ENCODE measurements around the gene FRMD6.
A peak's percentile ranks its signal among the peaks of the same experiment; 100 is the strongest.

Gene FRMD6

GRCh38 chr14:51616724-51617409 is 34.8 kb upstream of the FRMD6 start:
- TF ChIP-seq ZFP3 (CRISPR knock-in tag; IDR thresholded peaks at IDR 0.05), result peak; percentile 49; the same call in 1 of the 2 replicates
- TF ChIP-seq, protein P1, sequence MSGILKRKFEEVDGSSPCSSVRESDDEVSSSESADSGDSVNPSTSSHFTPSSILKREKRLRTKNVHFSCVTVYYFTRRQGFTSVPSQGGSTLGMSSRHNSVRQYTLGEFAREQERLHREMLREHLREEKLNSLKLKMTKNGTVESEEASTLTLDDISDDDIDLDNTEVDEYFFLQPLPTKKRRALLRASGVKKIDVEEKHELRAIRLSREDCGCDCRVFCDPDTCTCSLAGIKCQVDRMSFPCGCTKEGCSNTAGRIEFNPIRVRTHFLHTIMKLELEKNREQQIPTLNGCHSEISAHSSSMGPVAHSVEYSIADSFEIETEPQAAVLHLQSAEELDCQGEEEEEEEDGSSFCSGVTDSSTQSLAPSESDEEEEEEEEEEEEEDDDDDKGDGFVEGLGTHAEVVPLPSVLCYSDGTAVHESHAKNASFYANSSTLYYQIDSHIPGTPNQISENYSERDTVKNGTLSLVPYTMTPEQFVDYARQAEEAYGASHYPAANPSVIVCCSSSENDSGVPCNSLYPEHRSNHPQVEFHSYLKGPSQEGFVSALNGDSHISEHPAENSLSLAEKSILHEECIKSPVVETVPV (CRISPR knock-in tag; IDR thresholded peaks at IDR 0.05), result no peak
- peak; percentile 61 for TF ChIP-seq ISL1 (CRISPR knock-in tag; IDR thresholded peaks at IDR 0.05)
- peak; percentile 52; the same call in 1 of the 2 replicates for TF ChIP-seq SNAI2 (CRISPR knock-in tag; IDR thresholded peaks at IDR 0.05)
- TF ChIP-seq CSDC2 (CRISPR knock-in tag; IDR thresholded peaks at IDR 0.05), result peak; percentile 84; the same call in 1 of the 2 replicates
- no peak for TF ChIP-seq ARNTL (CRISPR knock-in tag; IDR thresholded peaks at IDR 0.05; ENCODE audit: borderline replicate concordance, low read depth)
- TF ChIP-seq ESRRG (CRISPR knock-in tag; IDR thresholded peaks at IDR 0.05), result no peak
- TF ChIP-seq, protein P2, sequence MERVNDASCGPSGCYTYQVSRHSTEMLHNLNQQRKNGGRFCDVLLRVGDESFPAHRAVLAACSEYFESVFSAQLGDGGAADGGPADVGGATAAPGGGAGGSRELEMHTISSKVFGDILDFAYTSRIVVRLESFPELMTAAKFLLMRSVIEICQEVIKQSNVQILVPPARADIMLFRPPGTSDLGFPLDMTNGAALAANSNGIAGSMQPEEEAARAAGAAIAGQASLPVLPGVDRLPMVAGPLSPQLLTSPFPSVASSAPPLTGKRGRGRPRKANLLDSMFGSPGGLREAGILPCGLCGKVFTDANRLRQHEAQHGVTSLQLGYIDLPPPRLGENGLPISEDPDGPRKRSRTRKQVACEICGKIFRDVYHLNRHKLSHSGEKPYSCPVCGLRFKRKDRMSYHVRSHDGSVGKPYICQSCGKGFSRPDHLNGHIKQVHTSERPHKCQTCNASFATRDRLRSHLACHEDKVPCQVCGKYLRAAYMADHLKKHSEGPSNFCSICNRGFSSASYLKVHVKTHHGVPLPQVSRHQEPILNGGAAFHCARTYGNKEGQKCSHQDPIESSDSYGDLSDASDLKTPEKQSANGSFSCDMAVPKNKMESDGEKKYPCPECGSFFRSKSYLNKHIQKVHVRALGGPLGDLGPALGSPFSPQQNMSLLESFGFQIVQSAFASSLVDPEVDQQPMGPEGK (CRISPR knock-in tag; IDR thresholded peaks at IDR 0.05; ENCODE audit: borderline replicate concordance), result no peak
- no peak for TF ChIP-seq TCF4 (CRISPR knock-in tag; IDR thresholded peaks at IDR 0.05; ENCODE audit: borderline replicate concordance)
- 0 out of 2 replicates have a peak, but pooled peaks have one; percentile 34 for TF ChIP-seq CREB5 (CRISPR knock-in tag; IDR thresholded peaks at IDR 0.05; ENCODE audit: low read depth)
- TF ChIP-seq, protein P3, sequence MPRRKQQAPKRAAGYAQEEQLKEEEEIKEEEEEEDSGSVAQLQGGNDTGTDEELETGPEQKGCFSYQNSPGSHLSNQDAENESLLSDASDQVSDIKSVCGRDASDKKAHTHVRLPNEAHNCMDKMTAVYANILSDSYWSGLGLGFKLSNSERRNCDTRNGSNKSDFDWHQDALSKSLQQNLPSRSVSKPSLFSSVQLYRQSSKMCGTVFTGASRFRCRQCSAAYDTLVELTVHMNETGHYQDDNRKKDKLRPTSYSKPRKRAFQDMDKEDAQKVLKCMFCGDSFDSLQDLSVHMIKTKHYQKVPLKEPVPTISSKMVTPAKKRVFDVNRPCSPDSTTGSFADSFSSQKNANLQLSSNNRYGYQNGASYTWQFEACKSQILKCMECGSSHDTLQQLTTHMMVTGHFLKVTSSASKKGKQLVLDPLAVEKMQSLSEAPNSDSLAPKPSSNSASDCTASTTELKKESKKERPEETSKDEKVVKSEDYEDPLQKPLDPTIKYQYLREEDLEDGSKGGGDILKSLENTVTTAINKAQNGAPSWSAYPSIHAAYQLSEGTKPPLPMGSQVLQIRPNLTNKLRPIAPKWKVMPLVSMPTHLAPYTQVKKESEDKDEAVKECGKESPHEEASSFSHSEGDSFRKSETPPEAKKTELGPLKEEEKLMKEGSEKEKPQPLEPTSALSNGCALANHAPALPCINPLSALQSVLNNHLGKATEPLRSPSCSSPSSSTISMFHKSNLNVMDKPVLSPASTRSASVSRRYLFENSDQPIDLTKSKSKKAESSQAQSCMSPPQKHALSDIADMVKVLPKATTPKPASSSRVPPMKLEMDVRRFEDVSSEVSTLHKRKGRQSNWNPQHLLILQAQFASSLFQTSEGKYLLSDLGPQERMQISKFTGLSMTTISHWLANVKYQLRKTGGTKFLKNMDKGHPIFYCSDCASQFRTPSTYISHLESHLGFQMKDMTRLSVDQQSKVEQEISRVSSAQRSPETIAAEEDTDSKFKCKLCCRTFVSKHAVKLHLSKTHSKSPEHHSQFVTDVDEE (CRISPR knock-in tag; IDR thresholded peaks at IDR 0.05), result no peak
- TF ChIP-seq PPARA (CRISPR knock-in tag; IDR thresholded peaks at IDR 0.05; ENCODE audit: borderline replicate concordance), result no peak
- TF ChIP-seq ZNF8 (CRISPR knock-in tag; IDR thresholded peaks at IDR 0.05), result no peak
- no peak for TF ChIP-seq BACH2 (CRISPR knock-in tag; IDR thresholded peaks at IDR 0.05; ENCODE audit: borderline replicate concordance)
- TF ChIP-seq ZNF70 (CRISPR knock-in tag; IDR thresholded peaks at IDR 0.05), result no peak
- TF ChIP-seq GLIS3 (CRISPR knock-in tag; IDR thresholded peaks at IDR 0.05), result 0 out of 2 replicates have a peak, but pooled peaks have one; percentile 29
- TF ChIP-seq TOX (CRISPR knock-in tag; IDR thresholded peaks at IDR 0.05; ENCODE audit: borderline replicate concordance), result peak; percentile 66
- TF ChIP-seq POU6F1 (CRISPR knock-in tag; IDR thresholded peaks at IDR 0.05; ENCODE audit: borderline replicate concordance, low read depth), result no peak
- TF ChIP-seq RARB (CRISPR knock-in tag; IDR thresholded peaks at IDR 0.05), result no peak
- no peak for TF ChIP-seq ZNF565 (CRISPR knock-in tag; conservative IDR thresholded peaks at IDR 0.05; ENCODE audit: low read depth)
- no peak for TF ChIP-seq OSR1 (CRISPR knock-in tag; IDR thresholded peaks at IDR 0.05)
- TF ChIP-seq ZC3H10 (CRISPR knock-in tag; IDR thresholded peaks at IDR 0.05), result no peak
- no peak for TF ChIP-seq ZFP30 (CRISPR knock-in tag; IDR thresholded peaks at IDR 0.05)
- peak; percentile 94 for ATAC-seq

DNA sequence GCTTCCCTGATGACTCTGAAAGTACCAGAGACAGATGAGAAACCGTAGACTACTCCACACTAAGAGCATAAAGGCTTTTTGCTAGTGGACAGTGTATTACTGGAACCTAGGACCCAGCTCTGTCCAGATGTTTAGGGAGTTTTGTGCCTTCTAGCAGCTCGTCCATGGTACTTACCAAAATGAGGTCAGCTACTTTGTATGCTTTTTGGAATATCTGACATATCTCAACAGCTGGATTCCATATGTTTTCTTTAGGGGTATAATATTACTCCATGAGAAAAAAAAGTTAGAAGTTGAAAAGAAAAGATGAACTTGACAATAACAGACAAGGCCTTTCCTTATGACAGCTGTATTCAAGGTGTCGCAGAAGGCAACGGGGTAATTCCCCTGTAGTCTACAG is 32.1 kb upstream of the FRMD6 start:
- no peak for ATAC-seq
- no peak for TF ChIP-seq TCF4 (CRISPR knock-in tag; IDR thresholded peaks at IDR 0.05; ENCODE audit: borderline replicate concordance)
- TF ChIP-seq ZC3H10 (CRISPR knock-in tag; IDR thresholded peaks at IDR 0.05), result no peak
- no peak for TF ChIP-seq BACH2 (CRISPR knock-in tag; IDR thresholded peaks at IDR 0.05; ENCODE audit: borderline replicate concordance)
- TF ChIP-seq ZNF70 (CRISPR knock-in tag; IDR thresholded peaks at IDR 0.05), result no peak
- no peak for TF ChIP-seq SNAI2 (CRISPR knock-in tag; IDR thresholded peaks at IDR 0.05)
- TF ChIP-seq ZNF565 (CRISPR knock-in tag; conservative IDR thresholded peaks at IDR 0.05; ENCODE audit: low read depth), result no peak
- no peak for TF ChIP-seq CREB5 (CRISPR knock-in tag; IDR thresholded peaks at IDR 0.05; ENCODE audit: low read depth)
- no peak for TF ChIP-seq ZNF8 (CRISPR knock-in tag; IDR thresholded peaks at IDR 0.05)
- TF ChIP-seq RARB (CRISPR knock-in tag; IDR thresholded peaks at IDR 0.05), result no peak
- no peak for TF ChIP-seq ESRRG (CRISPR knock-in tag; IDR thresholded peaks at IDR 0.05)
- no peak for TF ChIP-seq POU6F1 (CRISPR knock-in tag; IDR thresholded peaks at IDR 0.05; ENCODE audit: borderline replicate concordance, low read depth)
- TF ChIP-seq ARNTL (CRISPR knock-in tag; IDR thresholded peaks at IDR 0.05; ENCODE audit: borderline replicate concordance, low read depth), result no peak
- TF ChIP-seq ISL1 (CRISPR knock-in tag; IDR thresholded peaks at IDR 0.05), result no peak
- TF ChIP-seq TOX (CRISPR knock-in tag; IDR thresholded peaks at IDR 0.05; ENCODE audit: borderline replicate concordance), result no peak
- no peak for TF ChIP-seq OSR1 (CRISPR knock-in tag; IDR thresholded peaks at IDR 0.05)

Data from SK-N-SH treated with all-trans-retinoic acid at 6 μM for 48 hours (cell line).